OCI-LY1 (cell line): ENCODE measurements around the gene ERCC4.

Source experiments
- CTCF ChIP-seq: fragments of 200-600 bp; sonication (generic), shearing (Covaris generic); IDR thresholded peaks from 2 replicates; pipeline ENCODE4 v1.5.1; 2017; ENCODE audit warnings: mild to moderate bottlenecking, antibody characterized with exemption, low read length, moderate library complexity, mixed read lengths
- EZH2 ChIP-seq: fragments of 200-600 bp; sonication (generic), shearing (Covaris generic); IDR thresholded peaks from 2 replicates; pipeline ENCODE4 v1.8.0; 2017; ENCODE audit warnings: borderline replicate concordance, mixed run types, mild to moderate bottlenecking, antibody characterized with exemption, low read length, moderate library complexity, mixed read lengths

GRCh38 chr16:13953501-13953900 lies 33.5 kb downstream of the ERCC4 start:
- TF ChIP-seq CTCF (no peak), EZH2 (no peak)
